Left hindlimb (tissue), 1 donor: ENCODE measurements around the gene MAT2B.
"Not testable (repeated sequence)": the region's sequence is repeated elsewhere in the genome, so short reads cannot be mapped to it uniquely, and the experiment has no call there.

Experiments
- DNase-seq: peaks from one replicate; pipeline ENCODE4 v3.0.0-alpha.2; 2018

MAT2B gene

GRCh38 chr5:163504079-163504931 is 1.1 kb upstream of the MAT2B start:
- peak; percentile 81 for DNase-seq

GRCh38 chr5:163505049-163505367 is 411 bp upstream of the MAT2B start:
- no peak for DNase-seq

- no peak for DNase-seq
Measured at GRCh38 chr5:163506095-163506457, 657 bp downstream of the MAT2B start.

- no peak for DNase-seq
Measured at GRCh38 chr5:163506726-163507125, 1.3 kb downstream of the MAT2B start.

- no peak for DNase-seq
Measured at GRCh38 chr5:163508753-163509152, 3.3 kb downstream of the MAT2B start.

GRCh38 chr5:163509291-163509951 is 4.0 kb downstream of the MAT2B start:
- no peak for DNase-seq

- DNase-seq = no peak
Measured at GRCh38 chr5:163512526-163512925, 7.1 kb downstream of the MAT2B start.

- no peak for DNase-seq
Measured at GRCh38 chr5:163525096-163525495, 19.7 kb downstream of the MAT2B start.

- DNase-seq = no peak
Measured at GRCh38 chr5:163529698-163530097, 24.3 kb downstream of the MAT2B start.

GRCh38 chr5:163531272-163531671 is 25.9 kb downstream of the MAT2B start:
- no peak for DNase-seq

GRCh38 chr5:163532171-163533084 is 27.0 kb downstream of the MAT2B start:
- no peak for DNase-seq

GRCh38 chr5:163533223-163533622 is 27.8 kb downstream of the MAT2B start:
- DNase-seq = no peak

GRCh38 chr5:163534492-163535094 is 29.2 kb downstream of the MAT2B start:
- DNase-seq = no peak

- no peak for DNase-seq
Measured at GRCh38 chr5:163535290-163535689, 29.9 kb downstream of the MAT2B start.

- not testable (repeated sequence) for DNase-seq
Measured at GRCh38 chr5:163536442-163536841, 31.0 kb downstream of the MAT2B start.

GRCh38 chr5:163540696-163541095 is 35.3 kb downstream of the MAT2B start:
- no peak for DNase-seq

GRCh38 chr5:163542771-163543170 is 37.4 kb downstream of the MAT2B start:
- DNase-seq = no peak

- DNase-seq = no peak
Measured at GRCh38 chr5:163544041-163544440, 38.6 kb downstream of the MAT2B start.

GRCh38 chr5:163544836-163545235 is 39.4 kb downstream of the MAT2B start:
- no peak for DNase-seq

- no peak for DNase-seq
Measured at GRCh38 chr5:163548649-163549048, 43.2 kb downstream of the MAT2B start.

- DNase-seq = no peak
Measured at GRCh38 chr5:163551156-163551555, 45.7 kb downstream of the MAT2B start.

- DNase-seq = no peak
Measured at GRCh38 chr5:163552536-163552935, 47.1 kb downstream of the MAT2B start.

GRCh38 chr5:163561339-163561738 is 55.9 kb downstream of the MAT2B start:
- no peak for DNase-seq
